Endothelial cell of umbilical vein (primary cell): Measurements from ENCODE around the gene DDX10. TPM values are rescaled to one million over a fixed set of nuclear protein-coding genes. Genes with fewer than 3 reads are reported as not detected.

Source experiments
- BruUV-seq: library from RNA; stranded (reverse); fragments of 400-500 nt; replicated peaks from 2 replicates; lab custom pipeline; 2021; lab: Mats Ljungman, UMichigan
- CTCF ChIA-PET: fragments of 300-600, 350-600 bp; sonication (Branson Sonifier 250); formaldehyde crosslinking; loops from one replicate; lab custom pipeline; 2021; ENCODE audit warnings: antibody characterized with exemption, inconsistent platforms; lab: Charles Lee
- POLR2A ChIA-PET: fragments of 300-600, 350-600 bp; sonication (Branson Sonifier 250); formaldehyde crosslinking; loops from one replicate; lab custom pipeline; 2021; ENCODE audit warnings: antibody characterized with exemption, inconsistent platforms; lab: Charles Lee
- DNase-seq: peaks from one replicate; pipeline ENCODE4 v3.0.0-alpha.2; 2011; ENCODE audit warnings: low read depth, low spot score
- FAIRE-seq: peaks from 2 replicates; lab custom pipeline; 2011; peaks lifted over from hg19 to GRCh38; lab: Jason Lieb, UNC
- H2AFZ ChIP-seq: 2 replicates; pipeline ENCODE4 v1.6.0; 2012; ENCODE audit warnings: low read depth, low read length, control low read depth, inconsistent platforms
- H3K27ac ChIP-seq: 2 replicates; pipeline ENCODE4 v1.5.1; 2011; ENCODE audit warnings: low read depth, mild to moderate bottlenecking, control low read depth, low read length, moderate library complexity; ENCODE audit not compliant: insufficient read depth
- H3K27me3 ChIP-seq, 2 experiments: 2 replicates each; pipeline versions ENCODE4 v1.6.0 to v1.6.1; 2011; ENCODE audit warnings: low read length in 2 of 2, mixed read lengths in 1 of 2; ENCODE audit not compliant: control insufficient read depth in 2 of 2, insufficient read depth in 2 of 2
- H3K36me3 ChIP-seq, 2 experiments: 2 replicates in 1 of 2; 3 replicates in 1 of 2; pipeline ENCODE4 v1.5.1; 2011; ENCODE audit warnings: low read length in 2 of 2, mild to moderate bottlenecking in 1 of 2, moderate library complexity in 1 of 2; ENCODE audit not compliant: control insufficient read depth in 2 of 2, insufficient read depth in 2 of 2; ENCODE audit errors: extremely low read depth in 1 of 2
- H3K4me1 ChIP-seq: 3 replicates; pipeline ENCODE4 v1.5.1; 2011; ENCODE audit warnings: mild to moderate bottlenecking, low read length; ENCODE audit not compliant: control insufficient read depth, insufficient read depth; ENCODE audit errors: extremely low read depth
- H3K4me2 ChIP-seq: 2 replicates; pipeline ENCODE4 v1.6.1; 2011; ENCODE audit warnings: low read length, control low read depth, mixed read lengths; ENCODE audit not compliant: insufficient read depth
- H3K4me3 ChIP-seq, 3 experiments: fragments of 200-600 bp in 1 of 3; sonication (generic), shearing (Covaris generic) in 1 of 3; replicated peaks in 1 of 3; 2 replicates each; pipeline ENCODE4 v1.5.1; 2011 to 2016; ENCODE audit warnings: control low read depth in 3 of 3, low read length in 3 of 3, mild to moderate bottlenecking in 2 of 3, inconsistent platforms in 1 of 3, low read depth in 1 of 3, moderate library complexity in 1 of 3; ENCODE audit not compliant: insufficient read depth in 1 of 3
- H3K79me2 ChIP-seq: 2 replicates; pipeline ENCODE4 v1.6.0; 2012; ENCODE audit warnings: low read length, inconsistent platforms; ENCODE audit not compliant: control insufficient read depth, insufficient read depth
- H3K9ac ChIP-seq: replicated peaks from 2 replicates; pipeline ENCODE3; 2011; ENCODE audit warnings: low read length, control low read depth; ENCODE audit not compliant: insufficient read depth; ENCODE audit errors: extremely low read depth
- H3K9me1 ChIP-seq: replicated peaks from 3 replicates; pipeline ENCODE4 v1.6.0; 2011; ENCODE audit warnings: mild to moderate bottlenecking, low read length; ENCODE audit not compliant: control insufficient read depth, insufficient read depth; ENCODE audit errors: extremely low read depth
- H3K9me3 ChIP-seq: replicated peaks from 2 replicates; pipeline ENCODE4 v1.5.1; 2012; ENCODE audit warnings: low read length, inconsistent platforms; ENCODE audit not compliant: control insufficient read depth, insufficient read depth
- H4K20me1 ChIP-seq: replicated peaks from 2 replicates; pipeline ENCODE3; 2011; ENCODE audit warnings: mild to moderate bottlenecking, low read length; ENCODE audit not compliant: control insufficient read depth, insufficient read depth; ENCODE audit errors: extremely low read depth
- EZH2 ChIP-seq: IDR thresholded peaks from 2 replicates; pipeline ENCODE4 v1.6.1; 2012; ENCODE audit warnings: borderline replicate concordance, low read depth, mild to moderate bottlenecking, moderate library complexity, low read length, inconsistent platforms; ENCODE audit not compliant: severe bottlenecking
- FOS ChIP-seq: IDR thresholded peaks from 2 replicates; pipeline ENCODE4 v1.6.1; 2011; ENCODE audit warnings: mild to moderate bottlenecking, low read length, moderate library complexity, borderline replicate concordance; ENCODE audit not compliant: insufficient read depth
- GATA2 ChIP-seq: IDR thresholded peaks from 2 replicates; pipeline ENCODE4 v1.7.0; 2011; ENCODE audit warnings: low read depth, mild to moderate bottlenecking, moderate library complexity, mixed read lengths, low read length; ENCODE audit not compliant: insufficient read length, insufficient read depth
- JUN ChIP-seq: IDR thresholded peaks from 2 replicates; pipeline ENCODE4 v1.6.1; 2011; ENCODE audit warnings: borderline replicate concordance, low read depth; ENCODE audit not compliant: insufficient read length, insufficient read depth
- MAX ChIP-seq: IDR thresholded peaks from 2 replicates; pipeline ENCODE4 v1.6.1; 2011; ENCODE audit not compliant: insufficient read depth, insufficient read length
- MYC ChIP-seq: IDR thresholded peaks from one replicate; pipeline ENCODE4 v1.6.1; 2011; ENCODE audit warnings: mild to moderate bottlenecking, low read depth, low read length
- POLR2A ChIP-seq: IDR thresholded peaks from 2 replicates; pipeline ENCODE4 v1.6.1; 2012; ENCODE audit warnings: low read depth, mild to moderate bottlenecking, control low read depth, low read length
- POLR2AphosphoS5 ChIP-seq: IDR thresholded peaks from 2 replicates; pipeline ENCODE4 v1.6.1; 2012; ENCODE audit warnings: low read depth, mild to moderate bottlenecking, control low read depth, low read length, moderate library complexity; ENCODE audit not compliant: insufficient read depth
- dilution Hi-C: fragments of 300-500 bp; cut with MboI; formaldehyde crosslinking; loops from one replicate; pipeline ENCODE4 v1.15.0; 2019; ENCODE audit warnings: low sequenced_read_pairs; ENCODE audit not compliant: extremely low pct_ligation_motif_present
- intact Hi-C: fragments of 100-400 bp; cut with micrococcal nuclease; formaldehyde crosslinking; loops from one replicate; pipeline ENCODE4 v1.10.0; 2022
- polyA plus RNA-seq, 4 experiments: library from polyadenylated mRNA; depleted of rRNA in 3 of 4; stranded (reverse) in 3 of 4; unstranded in 1 of 4; fragments of >200 nt; gene quantifications; 2 replicates each; pipeline versions ENCODE4 v1.2.1 to v1.2.3, GENCODE V29; 2011 to 2012; ENCODE audit warnings: missing spikeins in 1 of 4
- total RNA-seq: library from RNA; stranded (reverse); gene quantifications from 2 replicates; pipeline ENCODE4 v1.2.3, GENCODE V29; 2021
- TF ChIP-seq, protein P1 (sequence below), 2 donors: IDR thresholded peaks; 1 replicate in 1 of 2; 2 replicates in 1 of 2; pipeline ENCODE4 v1.5.1; 2011; ENCODE audit warnings: low read length in 2 of 2, mild to moderate bottlenecking in 2 of 2, moderate library complexity in 2 of 2, control low read depth in 1 of 2, inconsistent platforms in 1 of 2, low read depth in 1 of 2; ENCODE audit not compliant: insufficient read depth in 1 of 2; ENCODE audit errors: extremely low read depth in 1 of 2

Gene DDX10
- total and polyA plus RNA-seq, 2 donors (not counting 3 experiments of a cell fraction or from before 2014, with no cell fraction given): 29.8 to 35.2 TPM

- no peak for TF ChIP-seq POLR2AphosphoS5
- Histone ChIP-seq H3K4me3 (no peak overlapping the region), H3K9me3 (no peaks in the 10 kb centered on the region), H4K20me1 (no peaks in the 10 kb centered on the region), H3K79me2 (peaks cover 18% of the 10 kb centered on the region), H3K4me1 (no peaks in the 10 kb centered on the region), H2AFZ (no peak overlapping the region), H3K4me2 (no peak overlapping the region), H3K9me1 (peaks cover 4% of the 10 kb centered on the region), H3K27ac (no peak overlapping the region), H3K27me3 (no peaks in the 10 kb centered on the region), H3K36me3 (no peaks in the 10 kb centered on the region), H3K9ac (no peak overlapping the region)
- FAIRE-seq (no peak), DNase-seq (no peak)
- POLR2A ChIA-PET: no interaction called here
- intact Hi-C loops: no loop called here
- dilution Hi-C loops: no loop called here
- no TSS peak for BruUV-seq
- CTCF ChIA-PET: interaction anchor here (1.3 to 1.7 kb wide), 2 partner anchors 14 to 15 kb away, joined by 4 to 5 read pairs; no protein-coding TSS in a partner anchor
Measured at GRCh38 chr11:108748968-108749367, 84.1 kb downstream of the DDX10 start.

DNA sequence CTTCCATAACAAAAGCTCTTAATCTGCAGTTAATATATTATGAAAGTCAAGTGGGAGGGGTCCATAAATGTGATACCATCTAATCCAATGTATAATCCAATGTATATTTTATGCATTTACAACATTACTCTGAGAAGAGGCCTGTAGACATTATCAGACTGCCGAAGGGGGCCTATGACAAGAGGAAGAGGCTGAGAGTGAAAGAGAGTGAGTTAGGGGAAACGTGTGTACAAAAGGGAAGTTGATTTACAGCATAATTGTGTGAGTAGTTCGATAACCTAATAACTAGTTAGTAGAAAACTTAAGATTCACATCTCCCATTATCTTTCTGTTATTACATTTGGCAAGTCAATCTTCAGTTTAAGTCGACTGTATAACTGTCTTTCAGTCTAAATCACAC lies 86.6 kb downstream of the DDX10 start:
- FAIRE-seq (no peak), DNase-seq (no peak)
- no peak overlapping the region for H2AFZ ChIP-seq
- no peak overlapping the region for H3K27ac ChIP-seq
- peaks cover 31% of the 10 kb centered on the region for H3K79me2 ChIP-seq
- intact Hi-C loops (no loop called here), dilution Hi-C loops (no loop called here)
- H3K9me3 ChIP-seq: no peaks in the 10 kb centered on the region
- H4K20me1 ChIP-seq: no peaks in the 10 kb centered on the region
- no peak overlapping the region for H3K4me3 ChIP-seq
- H3K27me3 ChIP-seq: no peaks in the 10 kb centered on the region
- no peaks in the 10 kb centered on the region for H3K36me3 ChIP-seq
- CTCF ChIA-PET: no interaction called here
- TF ChIP-seq JUN (no peak), GATA2 (no peak), EZH2 (no peak), POLR2AphosphoS5 (no peak), FOS (no peak), MYC (no peak), MAX (no peak), POLR2A (no peak)
- TF ChIP-seq, protein P1, sequence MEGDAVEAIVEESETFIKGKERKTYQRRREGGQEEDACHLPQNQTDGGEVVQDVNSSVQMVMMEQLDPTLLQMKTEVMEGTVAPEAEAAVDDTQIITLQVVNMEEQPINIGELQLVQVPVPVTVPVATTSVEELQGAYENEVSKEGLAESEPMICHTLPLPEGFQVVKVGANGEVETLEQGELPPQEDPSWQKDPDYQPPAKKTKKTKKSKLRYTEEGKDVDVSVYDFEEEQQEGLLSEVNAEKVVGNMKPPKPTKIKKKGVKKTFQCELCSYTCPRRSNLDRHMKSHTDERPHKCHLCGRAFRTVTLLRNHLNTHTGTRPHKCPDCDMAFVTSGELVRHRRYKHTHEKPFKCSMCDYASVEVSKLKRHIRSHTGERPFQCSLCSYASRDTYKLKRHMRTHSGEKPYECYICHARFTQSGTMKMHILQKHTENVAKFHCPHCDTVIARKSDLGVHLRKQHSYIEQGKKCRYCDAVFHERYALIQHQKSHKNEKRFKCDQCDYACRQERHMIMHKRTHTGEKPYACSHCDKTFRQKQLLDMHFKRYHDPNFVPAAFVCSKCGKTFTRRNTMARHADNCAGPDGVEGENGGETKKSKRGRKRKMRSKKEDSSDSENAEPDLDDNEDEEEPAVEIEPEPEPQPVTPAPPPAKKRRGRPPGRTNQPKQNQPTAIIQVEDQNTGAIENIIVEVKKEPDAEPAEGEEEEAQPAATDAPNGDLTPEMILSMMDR (IDR thresholded peaks at IDR 0.05; ENCODE audit: extremely low read depth in 1 of 2, insufficient read depth in 1 of 2, low read depth in 1 of 2, low read length in 2 of 2): no peak
- no TSS peak for BruUV-seq
- no peak overlapping the region for H3K9ac ChIP-seq
- H3K9me1 ChIP-seq: peaks cover 4% of the 10 kb centered on the region
- H3K4me2 ChIP-seq: no peak overlapping the region
- no peaks in the 10 kb centered on the region for H3K4me1 ChIP-seq
- POLR2A ChIA-PET: no interaction called here
